KOPT-K1 (cell line): ENCODE data around the gene KRTAP10-5.
"Not testable (repeated sequence)": the region's sequence is repeated elsewhere in the genome, so short reads cannot be mapped to it uniquely, and the experiment has no call there.

ENCODE experiments used
- H3K27ac ChIP-seq: fragments of 200-600 bp; sonication (generic); 2 replicates; pipeline ENCODE4 v1.5.1; 2016; ENCODE audit warnings: antibody characterized with exemption, mild to moderate bottlenecking, low read depth, low read length; ENCODE audit not compliant: poor library complexity, severe bottlenecking
- H3K36me3 ChIP-seq: fragments of 200-600 bp; sonication (generic); 2 replicates; pipeline ENCODE4 v1.5.1; 2017; ENCODE audit warnings: antibody characterized with exemption, mild to moderate bottlenecking, low read length, moderate library complexity; ENCODE audit not compliant: insufficient read depth
- H3K9me3 ChIP-seq: fragments of 200-600 bp; sonication (generic); 2 replicates; pipeline ENCODE4 v1.5.1; 2017; ENCODE audit warnings: antibody characterized with exemption, low read length, mild to moderate bottlenecking; ENCODE audit not compliant: insufficient read depth, poor library complexity, severe bottlenecking

Gene KRTAP10-5

DNA sequence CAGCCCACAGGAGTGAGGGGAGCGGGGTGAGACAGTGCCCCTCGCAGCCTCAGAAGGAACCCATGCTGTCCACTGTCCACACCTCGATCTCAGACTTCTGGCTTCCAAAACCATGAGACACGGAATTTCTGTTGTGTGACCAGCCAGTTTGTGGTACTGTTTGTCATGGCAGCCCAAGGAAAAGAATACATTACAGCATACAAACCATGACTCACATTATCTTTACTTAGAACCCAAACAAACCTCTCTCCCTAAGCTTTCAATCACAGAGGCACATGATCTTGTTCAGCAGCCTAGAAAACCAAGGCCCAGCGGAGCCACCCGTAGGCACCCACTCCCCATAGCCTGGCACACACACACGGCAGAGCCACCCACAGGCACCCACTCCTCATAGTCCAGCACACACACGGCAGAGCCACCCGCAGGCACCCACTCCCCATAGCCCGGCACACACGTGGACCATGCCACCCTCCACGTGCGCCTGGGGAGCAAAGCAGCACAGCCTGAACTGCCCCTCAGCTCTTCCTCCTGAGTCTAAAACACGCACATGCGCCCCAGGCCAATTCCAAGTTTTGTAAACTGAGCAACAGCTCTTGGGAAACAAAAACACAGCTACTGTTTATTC is 7.3 kb downstream of the KRTAP10-5 start:
- Histone ChIP-seq H3K9me3 (peaks cover 23% of the 10 kb centered on the region), H3K36me3 (no peaks in the 10 kb centered on the region), H3K27ac (no peak overlapping the region)

- no peak overlapping the region for H3K27ac ChIP-seq
- peaks cover 18% of the 10 kb centered on the region for H3K9me3 ChIP-seq
- H3K36me3 ChIP-seq = no peaks in the 10 kb centered on the region
Observed at GRCh38 chr21:44571844-44572782, 8.3 kb downstream of the KRTAP10-5 start.

- Histone ChIP-seq H3K27ac (no peak overlapping the region), H3K36me3 (no peaks in the 10 kb centered on the region), H3K9me3 (peaks cover 11% of the 10 kb centered on the region)
Observed at GRCh38 chr21:44571296-44571695, 9.1 kb downstream of the KRTAP10-5 start.

- H3K36me3 ChIP-seq = no peaks in the 10 kb centered on the region
Observed at GRCh38 chr21:44569861-44570517, 10.4 kb downstream of the KRTAP10-5 start.

GRCh38 chr21:44568667-44569556 is 11.5 kb downstream of the KRTAP10-5 start:
- Histone ChIP-seq H3K9me3 (peaks cover 11% of the 10 kb centered on the region), H3K36me3 (no peaks in the 10 kb centered on the region), H3K27ac (no peak overlapping the region)

More at GRCh38 chr21:44569861-44570517, 10.4 kb downstream of the KRTAP10-5 start:
- H3K9me3 ChIP-seq = peaks cover 11% of the 10 kb centered on the region
- H3K27ac ChIP-seq = no peak overlapping the region

DNA sequence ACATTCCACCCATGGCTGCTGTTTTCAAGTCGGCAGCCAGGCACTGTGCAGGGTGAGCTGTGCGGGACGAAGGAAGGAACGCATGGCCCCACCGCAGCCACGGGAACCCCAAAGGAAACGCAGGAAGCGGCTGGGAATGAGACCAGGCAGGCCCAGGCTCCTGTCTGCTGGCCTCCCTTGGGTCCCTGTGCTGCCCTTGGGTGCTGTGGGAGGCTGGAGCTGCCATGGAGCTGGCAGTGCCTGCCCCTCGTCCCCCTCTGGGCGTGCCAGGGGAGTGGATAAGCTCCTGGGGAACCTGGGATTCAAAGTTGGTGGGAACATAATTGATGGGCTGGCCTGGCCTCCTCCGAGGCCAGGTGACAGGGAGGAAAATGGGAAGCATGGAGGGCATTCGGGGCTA is 12.1 kb downstream of the KRTAP10-5 start:
- Histone ChIP-seq H3K9me3 (peaks cover 11% of the 10 kb centered on the region), H3K27ac (no peak overlapping the region), H3K36me3 (no peaks in the 10 kb centered on the region)

- H3K27ac ChIP-seq = no peak overlapping the region
- peaks cover 11% of the 10 kb centered on the region for H3K9me3 ChIP-seq
- H3K36me3 ChIP-seq = no peaks in the 10 kb centered on the region
Observed at GRCh38 chr21:44567481-44568171, 12.8 kb downstream of the KRTAP10-5 start.

DNA sequence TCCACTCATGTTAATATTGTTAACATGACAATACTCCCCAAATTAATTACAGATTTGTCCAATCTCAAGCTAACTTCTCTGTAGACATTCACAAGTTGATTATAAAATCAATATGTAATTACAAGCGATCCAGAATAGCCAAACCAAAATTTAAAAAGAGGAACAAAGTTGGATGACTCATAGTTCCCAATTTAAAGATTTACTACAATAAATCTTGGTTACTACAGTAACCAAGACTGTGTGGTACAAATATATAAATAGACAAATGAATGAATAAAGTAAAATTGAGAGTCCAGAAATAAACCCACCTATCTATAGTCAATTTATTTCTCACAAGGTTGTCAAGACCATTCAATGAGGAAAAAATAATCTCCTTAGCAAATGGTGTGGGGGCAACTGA is 14.0 kb downstream of the KRTAP10-5 start:
- Histone ChIP-seq H3K27ac (no peak overlapping the region), H3K36me3 (no peaks in the 10 kb centered on the region), H3K9me3 (peaks cover 6% of the 10 kb centered on the region)

DNA sequence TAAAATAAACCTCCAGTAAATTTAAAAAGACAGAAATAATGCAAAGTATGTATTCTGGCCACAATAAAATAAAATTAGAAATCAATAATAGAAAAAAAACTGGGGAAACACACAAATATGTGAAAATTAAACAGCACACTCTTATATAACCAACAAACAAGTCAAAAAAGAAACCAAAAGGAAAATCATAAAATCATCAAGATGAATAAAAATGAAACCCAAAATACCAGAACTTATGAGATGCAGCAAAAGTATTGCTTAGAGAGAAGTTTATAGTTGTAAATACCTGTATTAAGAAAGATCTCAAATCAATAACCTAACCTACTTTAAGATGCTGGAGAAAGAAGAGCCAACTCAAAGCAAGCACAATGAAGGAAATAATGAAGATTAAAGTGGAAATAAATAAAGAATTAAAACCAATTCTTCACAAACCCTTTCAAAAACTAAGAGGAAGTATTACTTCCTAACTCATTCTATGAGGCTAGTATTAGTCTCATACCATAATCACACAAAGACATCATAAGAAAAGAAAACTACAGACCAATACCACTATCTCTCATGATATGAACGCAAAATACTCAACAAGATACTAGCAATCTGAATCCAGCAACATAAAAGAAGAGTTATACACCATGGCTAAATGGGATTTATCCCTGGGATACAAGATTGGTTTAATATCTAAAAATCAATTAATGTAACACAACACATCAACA is 15.4 kb downstream of the KRTAP10-5 start:
- Histone ChIP-seq H3K9me3 (no peaks in the 10 kb centered on the region), H3K36me3 (no peaks in the 10 kb centered on the region), H3K27ac (no peak overlapping the region)

- no peaks in the 10 kb centered on the region for H3K36me3 ChIP-seq
- no peak overlapping the region for H3K27ac ChIP-seq
- no peaks in the 10 kb centered on the region for H3K9me3 ChIP-seq
Observed at GRCh38 chr21:44564099-44564498, 16.3 kb downstream of the KRTAP10-5 start.

- Histone ChIP-seq H3K9me3 (no peaks in the 10 kb centered on the region), H3K27ac (no peak within 1 kb of the TSS), H3K36me3 (no peaks in the 10 kb centered on the region)
Observed at GRCh38 chr21:44558695-44559094, 21.7 kb downstream of the KRTAP10-5 start, which contains the start of gene KRTAP10-3. Gene KRTAP10-3, minus strand, starts transcription at chr21:44558795. Its CDS starts 80 bp downstream, at chr21:44558715.

DNA sequence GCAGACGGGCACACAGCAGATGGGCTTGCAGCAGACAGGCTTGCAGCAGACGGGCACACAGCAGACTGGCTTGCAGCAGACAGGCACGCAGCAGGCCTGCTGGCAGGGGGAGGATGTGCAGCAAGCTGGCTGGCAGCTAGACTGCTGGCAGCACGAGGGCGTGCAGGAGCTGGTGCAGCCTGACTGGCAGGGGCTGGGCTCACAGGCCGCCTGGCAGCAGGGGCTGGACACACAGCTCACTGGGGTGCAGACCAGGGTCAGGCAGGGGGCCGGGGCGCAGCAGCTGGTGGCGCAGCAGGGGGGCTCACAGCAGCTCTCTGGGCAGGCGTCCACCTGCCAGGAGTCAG is 22.1 kb downstream of the KRTAP10-5 start:
- H3K36me3 ChIP-seq, H3K9me3 ChIP-seq, H3K27ac ChIP-seq: not testable (repeated sequence)

DNA sequence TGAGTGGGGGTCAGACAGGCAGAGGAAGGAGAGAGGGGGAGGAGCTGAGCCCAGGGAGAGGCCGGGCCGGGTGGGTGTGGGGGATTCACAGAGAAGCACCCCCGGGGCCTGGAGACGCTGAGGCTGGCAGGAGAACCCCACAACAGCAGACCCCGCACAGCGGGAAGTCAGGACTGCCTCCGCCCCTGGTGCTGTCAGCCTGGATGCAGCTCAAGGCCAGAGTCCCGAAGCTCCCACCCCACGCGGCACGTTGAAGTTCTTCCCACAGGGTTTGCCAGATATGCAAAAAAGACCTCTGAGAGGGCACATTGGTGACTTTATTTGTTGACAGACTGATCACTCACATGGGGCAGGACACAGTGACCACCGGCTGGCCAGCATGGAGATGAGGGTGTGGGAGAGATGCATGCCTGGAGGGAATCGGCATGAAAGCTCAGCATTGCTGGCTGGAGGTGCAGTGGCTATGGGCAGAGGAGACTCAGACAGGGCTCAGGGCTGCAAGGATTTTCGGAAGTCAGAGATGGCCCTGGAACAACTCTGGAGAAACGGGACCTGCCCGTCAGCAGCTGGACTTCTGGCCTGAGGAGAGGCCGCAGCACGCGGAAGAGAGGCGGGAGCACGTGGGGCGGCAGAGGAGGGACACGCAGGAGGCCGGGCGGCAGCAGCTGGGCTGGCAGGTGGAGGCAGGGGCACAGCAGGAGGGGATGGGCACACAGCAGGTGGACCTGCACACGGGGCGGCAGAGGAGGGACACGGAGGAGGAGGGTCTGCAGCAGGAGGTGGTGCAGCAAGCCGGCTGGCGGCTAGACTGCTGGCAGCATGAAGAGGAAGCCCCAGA is 22.7 kb downstream of the KRTAP10-5 start:
- H3K27ac ChIP-seq = no peak overlapping the region
- no peaks in the 10 kb centered on the region for H3K36me3 ChIP-seq
- H3K9me3 ChIP-seq = no peaks in the 10 kb centered on the region
